GM18505 (cell line): ENCODE data around the gene CORO1C.
"Not testable (repeated sequence)": the region's sequence is repeated elsewhere in the genome, so short reads cannot be mapped to it uniquely, and the experiment has no call there.

Experiments used
- ATAC-seq: cut with Tn5 transposase; IDR thresholded peaks from one replicate; pipeline ENCODE4 v1.9.1; 2021; ENCODE audit not compliant: unreplicated experiment
- POLR2A ChIP-seq: IDR thresholded peaks from 4 replicates; pipeline ENCODE4 v1.6.1; 2011; ENCODE audit warnings: borderline replicate concordance; ENCODE audit not compliant: insufficient read depth, insufficient read length; ENCODE audit errors: extremely low read depth

The CORO1C gene

GRCh38 chr12:108731105-108731865 lies at the start of gene CORO1C:
Gene CORO1C, minus strand, starts transcription at chr12:108731518. Its CDS starts 30,200 bp downstream, at chr12:108701318.
- TF ChIP-seq POLR2A, result peak; percentile 71
- peak; percentile 72 for ATAC-seq

- no peak for ATAC-seq
- no peak for TF ChIP-seq POLR2A
These were observed 48.8 kb upstream of the CORO1C start for GRCh38 chr12:108779998-108780688.

GRCh38 chr12:108778053-108778452 lies 46.7 kb upstream of the CORO1C start:
- ATAC-seq, result no peak
- TF ChIP-seq POLR2A, result no peak

GRCh38 chr12:108777156-108777555 lies 45.8 kb upstream of the CORO1C start:
- no peak for TF ChIP-seq POLR2A
- ATAC-seq, result no peak

DNA sequence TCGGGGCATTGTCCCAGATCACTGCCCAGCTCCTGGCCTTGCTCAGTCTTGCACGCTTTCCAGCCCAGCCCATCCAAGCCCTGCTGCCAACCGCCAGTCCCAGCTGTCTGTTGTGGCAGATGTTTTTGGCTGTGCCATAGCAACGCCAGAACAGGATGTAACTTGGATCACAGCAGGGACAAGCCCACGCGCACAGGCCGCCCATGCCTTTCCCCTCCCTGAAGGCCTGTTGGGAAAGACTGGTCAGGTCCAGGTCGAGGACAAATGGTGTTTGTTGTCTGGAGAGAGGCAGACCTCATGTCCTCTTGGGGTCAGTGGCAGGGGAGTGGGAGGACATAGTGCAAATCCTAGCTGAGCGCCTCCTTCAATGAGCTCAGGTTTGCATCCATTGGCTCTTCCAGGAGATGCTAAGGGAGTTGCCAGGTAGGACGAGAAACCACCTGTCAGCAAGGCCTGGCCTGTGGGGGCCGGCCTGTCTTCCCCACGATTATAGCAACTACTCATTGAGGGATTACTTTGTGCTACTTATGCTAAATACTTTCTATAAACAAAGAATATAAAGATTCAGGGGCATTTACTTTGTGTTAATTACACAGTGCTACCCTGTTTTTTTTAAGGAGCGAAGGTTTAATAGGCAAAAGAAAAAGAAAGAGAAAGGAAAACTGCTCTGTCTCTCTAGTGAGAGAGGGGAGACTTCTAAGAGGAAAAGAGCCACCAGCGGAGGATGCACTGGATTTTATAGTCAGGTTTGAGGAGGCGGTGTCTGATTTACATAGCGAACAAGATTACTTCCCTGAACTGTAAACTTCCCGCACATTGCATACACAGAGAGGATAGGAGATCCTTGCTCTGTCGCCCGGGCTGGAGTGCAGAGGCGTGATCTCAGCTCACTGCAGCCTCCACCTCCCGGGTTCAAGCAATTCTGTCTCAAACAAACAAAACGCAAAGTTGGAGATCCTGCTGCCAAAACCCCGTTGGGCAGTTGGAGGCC lies 42.8 kb upstream of the CORO1C start:
- no peak for ATAC-seq
- no peak for TF ChIP-seq POLR2A

DNA sequence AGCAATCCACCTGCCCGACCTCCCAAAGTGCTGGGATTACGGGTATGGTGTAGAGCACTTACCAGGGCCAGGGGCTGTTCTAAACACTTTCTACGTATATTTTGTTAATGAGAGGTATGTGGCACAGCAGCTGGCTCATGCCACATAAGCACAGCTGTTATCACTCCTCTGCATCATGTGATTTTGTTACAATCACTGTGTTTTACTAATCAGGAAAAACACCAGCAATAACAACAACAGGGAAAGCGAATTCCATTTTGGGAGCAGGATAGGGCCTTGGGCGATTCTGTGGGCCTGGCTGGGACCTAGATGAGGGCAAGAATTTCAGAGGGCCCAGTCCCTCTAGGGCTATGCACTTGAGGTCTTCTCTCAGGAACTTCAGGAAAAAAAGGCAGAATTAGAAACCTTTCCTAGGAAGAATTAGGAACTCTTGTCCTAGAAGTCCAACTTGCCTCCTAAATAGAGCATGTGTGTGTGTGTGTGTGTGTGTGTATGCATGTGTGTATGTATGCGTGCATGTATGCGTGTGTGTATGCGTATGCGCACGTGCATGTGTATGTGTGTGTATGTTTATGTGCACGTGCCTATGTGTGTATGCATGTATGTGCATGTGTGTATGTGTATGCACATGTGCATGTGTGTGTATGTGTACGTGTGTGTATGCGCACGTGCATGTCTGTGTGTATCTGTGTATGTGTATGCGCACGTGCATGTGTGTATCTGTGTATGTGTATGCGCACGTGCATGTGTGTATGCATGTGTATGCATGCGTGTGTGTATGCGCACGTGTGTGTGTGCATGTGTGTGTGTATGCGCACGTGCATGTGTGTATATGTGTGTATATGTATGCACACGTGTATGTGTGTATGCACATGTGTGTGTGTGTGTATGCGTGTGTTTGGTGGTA lies 41.8 kb upstream of the CORO1C start:
- no peak for TF ChIP-seq POLR2A

GRCh38 chr12:108772247-108772646 lies 40.9 kb upstream of the CORO1C start:
- ATAC-seq, result no peak
- no peak for TF ChIP-seq POLR2A

More for the DNA sequence above, 41.8 kb upstream of the CORO1C start:
- ATAC-seq, result no peak

DNA sequence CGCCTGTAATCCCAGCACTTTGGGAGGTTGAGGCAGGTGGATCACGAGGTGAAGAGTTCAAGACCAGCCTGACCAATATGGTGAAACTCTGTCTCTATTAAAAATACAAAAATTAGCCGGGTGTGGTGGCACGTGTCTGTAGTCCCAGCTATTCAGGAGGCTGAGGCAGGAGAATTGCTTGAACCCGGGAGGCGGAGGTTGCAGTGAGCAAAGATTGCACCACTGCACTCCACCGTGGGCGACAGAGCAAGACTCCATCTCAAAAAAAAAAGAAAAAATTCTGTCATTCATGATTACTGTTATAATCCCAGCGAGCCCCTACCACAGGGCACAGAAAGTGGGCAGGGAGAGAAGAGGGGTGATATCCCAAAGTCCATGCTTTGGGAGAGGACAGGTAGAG lies 40.5 kb upstream of the CORO1C start:
- ATAC-seq, result not testable (repeated sequence)

DNA sequence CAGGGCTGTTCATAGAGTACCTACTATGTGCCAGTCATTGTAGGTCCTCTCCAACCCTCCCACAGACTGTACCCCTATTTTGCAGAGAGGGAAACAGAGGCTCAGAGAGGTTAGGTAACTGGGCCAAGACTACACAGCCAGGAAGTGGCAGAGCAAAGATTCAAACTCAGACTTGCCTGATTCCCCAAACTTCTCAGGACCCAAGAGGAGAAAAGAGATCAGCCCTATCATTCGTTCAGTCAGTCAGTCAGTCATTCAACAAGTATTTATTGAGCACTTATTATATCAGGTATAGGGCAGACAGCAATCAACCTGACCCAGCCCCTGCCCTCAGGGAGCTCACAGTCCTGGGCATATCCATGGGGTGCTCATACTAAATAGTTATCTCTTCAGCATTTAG lies 39.6 kb upstream of the CORO1C start:
- no peak for TF ChIP-seq POLR2A
- no peak for ATAC-seq

GRCh38 chr12:108770269-108770829 lies 39.0 kb upstream of the CORO1C start:
- ATAC-seq, result no peak
- no peak for TF ChIP-seq POLR2A

GRCh38 chr12:108768591-108769500 lies 37.5 kb upstream of the CORO1C start:
- no peak for TF ChIP-seq POLR2A
- no peak for ATAC-seq
